Measurements from ENCODE around the gene ZSCAN2. TPM values are rescaled to one million over a fixed set of nuclear protein-coding genes. Genes with fewer than 3 reads are reported as not detected.

The ZSCAN2 gene
- total and polyA plus RNA-seq, 10 of the 15 experiments (the other 5 are each of a cell fraction or from before 2014, with no cell fraction given): 2.7 to 13.2 (median 8.6) TPM

DNA sequence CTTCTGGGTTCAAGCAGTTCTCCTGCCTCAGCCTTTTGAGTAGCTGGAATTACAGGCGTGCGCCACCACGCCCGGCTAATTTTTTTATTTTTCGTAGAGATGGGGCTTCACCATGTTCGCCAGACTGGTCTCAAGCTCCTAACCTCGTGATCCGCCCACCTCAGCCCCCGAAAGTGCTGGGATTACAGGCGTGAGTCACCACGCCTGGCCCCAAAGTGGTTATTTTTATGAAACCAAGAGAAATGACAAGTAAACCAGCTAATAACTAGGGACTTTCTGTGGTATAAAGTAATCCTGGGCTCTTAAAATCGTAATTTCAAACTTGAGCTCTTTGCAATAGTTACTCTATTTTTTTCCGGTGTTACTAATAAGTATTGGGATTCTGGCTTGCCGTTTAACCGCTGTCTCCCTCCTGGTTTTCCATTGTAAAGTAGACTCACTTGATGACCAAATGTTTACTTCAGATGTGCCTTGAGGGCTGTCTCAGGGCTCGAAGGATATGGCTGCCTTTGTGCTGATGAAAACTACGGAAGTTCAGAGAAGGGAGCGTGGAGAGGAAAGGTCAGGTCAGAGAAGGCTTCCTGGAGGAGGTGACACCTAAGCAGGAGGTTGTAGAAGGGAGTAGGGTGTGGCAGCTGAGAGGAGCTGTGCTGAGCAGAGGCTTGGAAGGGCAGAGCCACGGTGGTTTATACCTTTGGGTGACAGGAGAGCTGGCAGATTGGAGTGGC, 4.2 kb downstream of the ZSCAN2 start (continued):
- TF ChIP-seq, protein P1, sequence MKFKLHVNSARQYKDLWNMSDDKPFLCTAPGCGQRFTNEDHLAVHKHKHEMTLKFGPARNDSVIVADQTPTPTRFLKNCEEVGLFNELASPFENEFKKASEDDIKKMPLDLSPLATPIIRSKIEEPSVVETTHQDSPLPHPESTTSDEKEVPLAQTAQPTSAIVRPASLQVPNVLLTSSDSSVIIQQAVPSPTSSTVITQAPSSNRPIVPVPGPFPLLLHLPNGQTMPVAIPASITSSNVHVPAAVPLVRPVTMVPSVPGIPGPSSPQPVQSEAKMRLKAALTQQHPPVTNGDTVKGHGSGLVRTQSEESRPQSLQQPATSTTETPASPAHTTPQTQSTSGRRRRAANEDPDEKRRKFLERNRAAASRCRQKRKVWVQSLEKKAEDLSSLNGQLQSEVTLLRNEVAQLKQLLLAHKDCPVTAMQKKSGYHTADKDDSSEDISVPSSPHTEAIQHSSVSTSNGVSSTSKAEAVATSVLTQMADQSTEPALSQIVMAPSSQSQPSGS (IDR thresholded peaks at IDR 0.05; ENCODE audit: low read length): peak; percentile 58; the same call in 1 of the 2 replicates
- TF ChIP-seq TBL1XR1 (IDR thresholded peaks at IDR 0.05; ENCODE audit: low read depth, low read length): 0 out of 2 replicates have a peak, but pooled peaks have one; percentile 18
- no peak for TF ChIP-seq SUZ12 (IDR thresholded peaks at IDR 0.05; ENCODE audit: unreplicated experiment)

DNA sequence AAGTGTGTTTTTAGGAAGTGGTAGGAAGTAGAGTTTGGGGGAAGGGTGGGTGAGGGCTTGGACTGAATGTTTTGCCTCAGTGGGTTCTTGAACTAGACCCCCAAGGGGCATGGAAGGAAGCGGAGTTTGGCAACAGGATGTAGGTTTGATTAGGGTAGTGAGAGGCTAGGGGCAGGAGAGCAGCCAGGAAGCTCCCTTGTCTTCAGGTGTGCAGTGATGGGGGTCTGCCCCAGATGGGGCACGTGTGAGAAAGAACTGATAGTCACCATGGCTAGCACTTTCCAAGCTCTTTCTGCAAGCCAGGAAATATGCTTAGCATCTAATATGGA, 4.7 kb downstream of the ZSCAN2 start:
- peaks cover 0 to 9% of the 10 kb centered on the region in 2 experiments; a peak in 1 of 4 replicates for H3K36me3 ChIP-seq (ENCODE audit: control insufficient read depth in 2 of 2, insufficient read depth in 2 of 2, low read length in 1 of 2)
- ATAC-seq (no peak), FAIRE-seq (no peak), DNase-seq (ENCODE audit: low read depth, low spot score) (no peak)
- no peaks in the 10 kb centered on the region for H3K27me3 ChIP-seq (replicated peaks in 1 of 2; ENCODE audit: control insufficient read depth in 2 of 2, insufficient read depth in 2 of 2, low read length in 1 of 2)
- H3K4me1 ChIP-seq (ENCODE audit: control insufficient read depth, insufficient read depth, low read length): peaks cover 25% of the 10 kb centered on the region
- H3K4me3 ChIP-seq: peak overlapping the region; percentile 19; the same call in 1 of the 2 replicates
- H3K27ac ChIP-seq (ENCODE audit: control insufficient read depth, insufficient read depth): peak overlapping the region; percentile 45
- 34% methylated on average over 2 of the region's 2 CpGs for WGBS (ENCODE audit: insufficient coverage, insufficient replicate concordance, low lambda C conversion rate, missing lambda C conversion rate)
- ChIA-PET SMC1A (ENCODE audit: uncharacterized antibody, unreplicated experiment) (interaction anchor here (1.0 to 3.7 kb wide), 3 partner anchors 24 to 48 kb away, joined by 4 to 22 read pairs (median 6); partner anchors contain the start of gene WDR73), RAD21 (ENCODE audit: unreplicated experiment) (interaction anchor here (0.8 to 2.2 kb wide), 3 partner anchors 26 to 145 kb away, joined by 4 to 18 read pairs (median 4); partner anchors contain the start of gene WDR73), CTCF (interaction anchor here (1.1 to 1.5 kb wide), 2 partner anchors 53 to 249 kb away, joined by 3 to 5 read pairs; no protein-coding TSS in a partner anchor), POLR2A (interaction anchor here (1.2 to 2.8 kb wide), 4 partner anchors 49 to 184 kb away, joined by 3 to 6 read pairs (median 5); partner anchors contain the start of gene WDR73)
- H3K9me3 ChIP-seq (replicated peaks; ENCODE audit: control insufficient read depth, insufficient read depth, low read length): no peaks in the 10 kb centered on the region
- intact Hi-C loops (cut with micrococcal nuclease; ENCODE audit: unreplicated experiment) (no loop called here), in situ Hi-C loops (cut with MboI) (no loop called here)
- H3K79me2 ChIP-seq (ENCODE audit: control insufficient read depth, insufficient read depth, low read length): peaks cover 4% of the 10 kb centered on the region
- H3K9ac ChIP-seq (ENCODE audit: control insufficient read depth, insufficient read depth, low read length): no peak overlapping the region
- H4K20me1 ChIP-seq (ENCODE audit: control insufficient read depth, insufficient read depth): no peaks in the 10 kb centered on the region
- TF ChIP-seq HDGF (IDR thresholded peaks at IDR 0.05) (0 out of 2 replicates have a peak, but pooled peaks have one; percentile 75), LARP7 (IDR thresholded peaks at IDR 0.05) (0 out of 2 replicates have a peak, but pooled peaks have one; percentile 16), ETV6 (conservative IDR thresholded peaks at IDR 0.05 in 1 of 2, IDR thresholded peaks at IDR 0.05 in 1 of 2; ENCODE audit: borderline replicate concordance in 1 of 2, low read depth in 1 of 2) (no peak), MTA3 (IDR thresholded peaks at IDR 0.05; ENCODE audit: borderline replicate concordance, low read length) (no peak)
- H2AFZ ChIP-seq (ENCODE audit: control insufficient read depth, low read depth, low read length): no peak overlapping the region
- H3K4me2 ChIP-seq (ENCODE audit: control insufficient read depth, insufficient read depth): peak overlapping the region; percentile 81
- no TSS peak for BruUV-seq (replicated peaks)

All from GM12878 (cell line).